ENCODE data around the gene KCTD17.

DNA sequence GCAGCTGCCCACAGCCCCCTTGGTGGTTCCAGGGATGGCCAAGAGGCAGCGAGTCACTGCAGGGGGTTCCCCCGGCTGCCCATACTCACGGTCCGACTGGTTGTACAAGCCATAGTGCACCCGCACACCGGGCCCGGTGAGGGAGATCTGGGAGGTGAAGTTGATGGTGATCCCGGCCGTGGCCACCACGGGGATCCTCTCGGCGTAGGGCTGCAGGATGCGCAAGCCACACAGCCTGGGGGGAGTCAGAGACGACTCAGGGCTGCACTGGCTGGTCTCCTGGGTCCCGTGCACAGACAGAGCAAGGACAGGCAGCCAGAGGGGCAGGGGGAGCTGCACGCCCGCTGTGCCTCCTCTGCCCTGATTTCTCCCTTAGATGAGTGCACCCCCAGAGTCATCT is 23.5 kb downstream of the KCTD17 start:
- TF ChIP-seq EZH2 (IDR thresholded peaks at IDR 0.05; ENCODE audit: borderline replicate concordance, low read depth, low read length, severe bottlenecking) = no peak
- TF ChIP-seq, protein P1, sequence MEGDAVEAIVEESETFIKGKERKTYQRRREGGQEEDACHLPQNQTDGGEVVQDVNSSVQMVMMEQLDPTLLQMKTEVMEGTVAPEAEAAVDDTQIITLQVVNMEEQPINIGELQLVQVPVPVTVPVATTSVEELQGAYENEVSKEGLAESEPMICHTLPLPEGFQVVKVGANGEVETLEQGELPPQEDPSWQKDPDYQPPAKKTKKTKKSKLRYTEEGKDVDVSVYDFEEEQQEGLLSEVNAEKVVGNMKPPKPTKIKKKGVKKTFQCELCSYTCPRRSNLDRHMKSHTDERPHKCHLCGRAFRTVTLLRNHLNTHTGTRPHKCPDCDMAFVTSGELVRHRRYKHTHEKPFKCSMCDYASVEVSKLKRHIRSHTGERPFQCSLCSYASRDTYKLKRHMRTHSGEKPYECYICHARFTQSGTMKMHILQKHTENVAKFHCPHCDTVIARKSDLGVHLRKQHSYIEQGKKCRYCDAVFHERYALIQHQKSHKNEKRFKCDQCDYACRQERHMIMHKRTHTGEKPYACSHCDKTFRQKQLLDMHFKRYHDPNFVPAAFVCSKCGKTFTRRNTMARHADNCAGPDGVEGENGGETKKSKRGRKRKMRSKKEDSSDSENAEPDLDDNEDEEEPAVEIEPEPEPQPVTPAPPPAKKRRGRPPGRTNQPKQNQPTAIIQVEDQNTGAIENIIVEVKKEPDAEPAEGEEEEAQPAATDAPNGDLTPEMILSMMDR (IDR thresholded peaks at IDR 0.05; ENCODE audit: borderline replicate concordance, extremely low read depth, low read length, poor library complexity, severe bottlenecking) = no peak
